ENCODE data around the gene ANKRD13D.

The ANKRD13D gene

DNA sequence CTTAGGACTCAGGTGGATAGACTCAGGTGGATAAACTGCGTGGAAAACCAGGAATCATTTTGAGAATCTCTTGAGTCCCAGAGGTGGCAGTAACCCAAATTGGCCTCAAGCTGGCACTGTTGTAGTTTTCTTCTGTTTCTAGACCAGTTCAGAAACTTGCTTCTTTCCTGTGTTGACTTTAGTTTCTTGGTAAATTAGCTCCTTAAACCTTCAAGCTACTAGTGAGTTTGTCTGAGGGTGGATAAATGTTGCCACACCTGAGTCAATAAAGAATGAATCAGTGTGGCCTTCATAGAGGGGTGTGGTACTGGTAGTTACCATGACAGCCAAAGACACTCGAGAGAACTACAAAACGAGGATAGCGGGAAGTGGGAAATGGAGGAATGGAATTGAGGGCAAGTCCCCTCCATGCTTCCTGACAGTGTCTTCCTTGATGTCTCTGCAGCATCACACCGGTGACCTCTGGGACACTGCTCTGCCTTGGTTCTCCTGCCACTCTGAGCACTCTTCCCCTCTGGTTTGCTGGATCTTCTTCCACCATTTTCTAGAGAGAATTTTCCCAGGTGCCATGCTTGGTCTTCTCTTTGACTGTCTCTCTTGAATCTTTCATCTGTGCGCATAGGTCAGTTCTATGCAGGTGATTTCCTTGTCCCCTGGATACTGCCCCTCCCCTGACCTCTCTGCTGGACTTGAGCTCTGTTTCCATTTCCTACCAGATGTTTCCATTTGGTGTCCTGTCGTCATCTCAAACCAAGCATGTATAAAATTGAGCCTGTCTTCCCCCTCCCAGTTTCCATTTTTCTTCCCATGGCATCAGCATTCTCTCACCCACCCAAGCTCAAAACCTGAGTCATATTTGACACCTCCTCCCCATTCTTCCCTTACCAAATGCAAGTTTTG lies 57.1 kb downstream of the ANKRD13D start:
- no CpG with 5 or more reads among the region's 7 CpGs for WGBS (ENCODE audit: extremely low coverage, insufficient coverage, insufficient read length)

DNA sequence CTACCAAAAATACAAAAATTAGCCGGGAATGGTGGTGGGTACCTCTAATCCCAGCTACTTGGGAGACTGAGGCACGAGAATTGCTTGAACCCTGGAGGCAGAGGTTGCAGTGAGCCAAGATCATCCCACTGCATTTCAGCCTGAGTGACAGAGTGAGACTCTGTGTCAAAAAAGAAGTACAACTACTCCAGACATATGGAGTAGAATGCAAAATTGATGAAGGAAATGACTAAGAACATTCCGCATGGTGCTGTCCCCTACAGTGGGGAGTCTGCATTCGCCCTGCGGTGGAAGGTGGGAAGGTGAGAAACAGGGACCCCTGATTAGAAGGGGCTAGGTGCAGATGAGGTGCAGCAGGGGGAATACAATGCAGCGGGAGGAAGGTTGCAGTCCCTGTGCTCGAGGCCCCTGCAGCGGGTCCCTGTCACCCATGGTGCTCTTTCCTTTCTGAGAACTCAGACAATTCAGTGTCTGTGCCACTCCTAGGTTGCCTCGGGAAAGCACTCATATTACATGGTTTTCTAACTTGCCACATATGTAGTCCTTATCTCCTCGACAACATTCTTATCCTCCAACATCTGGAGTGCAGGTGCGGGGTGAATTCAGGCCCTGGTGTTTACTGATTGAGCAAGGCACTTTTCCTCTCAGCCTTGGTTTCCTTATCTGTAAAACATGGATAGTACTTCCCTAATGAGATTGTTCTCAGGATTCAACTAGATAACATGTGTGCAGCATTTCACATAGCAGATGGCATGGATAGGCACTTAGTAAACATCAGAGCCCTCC lies 59.1 kb downstream of the ANKRD13D start:
- Histone ChIP-seq H3K18ac (ENCODE audit: low read length) (no peak overlapping the region), H4K91ac (ENCODE audit: low read depth, low read length) (no peak overlapping the region), H2BK120ac (ENCODE audit: insufficient read depth, low read length, poor library complexity) (no peak overlapping the region), H3K23ac (ENCODE audit: low read length) (no peak overlapping the region), H3K4me2 (ENCODE audit: low read length) (no peak overlapping the region), H3K27me3 (ENCODE audit: insufficient read depth, low read length) (no peaks in the 10 kb centered on the region), H4K12ac (ENCODE audit: low read depth, low read length) (no peak overlapping the region), H3K27ac (ENCODE audit: low read depth, low read length) (no peak overlapping the region), H4K8ac (ENCODE audit: low read depth, low read length) (no peak overlapping the region), H3K4ac (ENCODE audit: low read depth, low read length) (no peak overlapping the region), H3K9me3 (ENCODE audit: insufficient read depth, low read depth, low read length) (no peaks in the 10 kb centered on the region), H3K14ac (ENCODE audit: low read length) (no peak overlapping the region), H2BK12ac (ENCODE audit: low read length) (no peak overlapping the region), H3K4me3 (ENCODE audit: low read depth, low read length) (no peak overlapping the region), H3K4me1 (ENCODE audit: control insufficient read depth in 1 of 2, insufficient read depth in 2 of 2, low read length in 2 of 2) (peaks cover 6 to 7% of the 10 kb centered on the region in 2 experiments), H3K36me3 (ENCODE audit: control insufficient read depth in 1 of 2, insufficient read depth in 2 of 2, low read length in 2 of 2) (no peaks in the 10 kb centered on the region), H3K79me1 (ENCODE audit: low read length) (peaks cover 6% of the 10 kb centered on the region), H3K79me2 (ENCODE audit: control insufficient read depth, insufficient read depth, low read length, poor library complexity) (peaks cover 4% of the 10 kb centered on the region), H2AFZ (ENCODE audit: insufficient read depth, low read length, poor library complexity) (no peak overlapping the region), H2AK5ac (ENCODE audit: low read length) (no peak overlapping the region), H2BK5ac (ENCODE audit: low read depth, low read length, poor library complexity) (no peak overlapping the region), H3K9ac (ENCODE audit: low read length) (no peak overlapping the region)
- peak; percentile 71 to 91 for DNase-seq
- WGBS (ENCODE audit: extremely low coverage, insufficient coverage, insufficient read length), result no CpG with 5 or more reads among the region's 11 CpGs

More for the DNA sequence above, 57.1 kb downstream of the ANKRD13D start:
- DNase-seq, result peak in 1 of 2 donors; percentile 38
- H2BK120ac ChIP-seq (ENCODE audit: insufficient read depth, low read length, poor library complexity), result no peak overlapping the region
- no peak overlapping the region for H3K4me3 ChIP-seq (ENCODE audit: low read depth, low read length)
- H3K4me2 ChIP-seq (ENCODE audit: low read length), result no peak overlapping the region
- H3K27me3 ChIP-seq (ENCODE audit: insufficient read depth, low read length), result no peaks in the 10 kb centered on the region
- no peak overlapping the region for H3K23ac ChIP-seq (ENCODE audit: low read length)
- no peak overlapping the region for H2BK5ac ChIP-seq (ENCODE audit: low read depth, low read length, poor library complexity)
- no peak overlapping the region for H3K18ac ChIP-seq (ENCODE audit: low read length)
- H2AFZ ChIP-seq (ENCODE audit: insufficient read depth, low read length, poor library complexity), result no peak overlapping the region
- no peak overlapping the region for H3K14ac ChIP-seq (ENCODE audit: low read length)
- no peak overlapping the region for H4K12ac ChIP-seq (ENCODE audit: low read depth, low read length)
- H3K4ac ChIP-seq (ENCODE audit: low read depth, low read length), result no peak overlapping the region
- H2BK12ac ChIP-seq (ENCODE audit: low read length), result no peak overlapping the region
- no peaks in the 10 kb centered on the region for H3K36me3 ChIP-seq (ENCODE audit: control insufficient read depth in 1 of 2, insufficient read depth in 2 of 2, low read length in 2 of 2)
- no peak overlapping the region for H4K8ac ChIP-seq (ENCODE audit: low read depth, low read length)
- H3K9ac ChIP-seq (ENCODE audit: low read length), result no peak overlapping the region
- no peaks in the 10 kb centered on the region for H3K4me1 ChIP-seq (ENCODE audit: control insufficient read depth in 1 of 2, insufficient read depth in 2 of 2, low read length in 2 of 2)
- no peak overlapping the region for H2AK5ac ChIP-seq (ENCODE audit: low read length)
- H3K27ac ChIP-seq (ENCODE audit: low read depth, low read length), result no peak overlapping the region
- H3K9me3 ChIP-seq (ENCODE audit: insufficient read depth, low read depth, low read length), result no peaks in the 10 kb centered on the region
- no peaks in the 10 kb centered on the region for H3K79me2 ChIP-seq (ENCODE audit: control insufficient read depth, insufficient read depth, low read length, poor library complexity)
- no peak overlapping the region for H4K91ac ChIP-seq (ENCODE audit: low read depth, low read length)
- no peaks in the 10 kb centered on the region for H3K79me1 ChIP-seq (ENCODE audit: low read length)

DNA sequence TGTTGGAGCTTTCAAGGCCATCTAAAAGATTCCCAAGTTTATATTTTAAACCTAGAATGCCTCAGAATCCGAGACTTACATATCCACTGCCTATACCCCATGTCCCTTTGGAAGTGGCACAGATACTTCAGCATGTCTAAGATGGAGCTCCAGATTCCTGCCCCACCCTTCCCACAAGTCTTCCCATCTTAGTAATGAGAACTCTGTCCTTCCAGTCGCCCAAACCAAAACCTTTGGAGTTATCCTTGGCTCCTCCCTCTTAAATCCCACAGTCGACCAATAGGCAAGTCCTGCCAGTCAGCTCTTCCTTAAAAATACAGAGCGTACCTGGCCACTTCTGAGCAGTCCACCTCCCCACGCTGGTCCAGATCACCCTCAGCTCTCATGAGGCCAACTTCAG lies 59.9 kb downstream of the ANKRD13D start:
- no peak overlapping the region for H3K4me3 ChIP-seq (ENCODE audit: low read depth, low read length)
- H3K4ac ChIP-seq (ENCODE audit: low read depth, low read length), result no peak overlapping the region
- H3K14ac ChIP-seq (ENCODE audit: low read length), result no peak overlapping the region
- DNase-seq, result no peak
- no peak overlapping the region for H3K18ac ChIP-seq (ENCODE audit: low read length)
- H2BK5ac ChIP-seq (ENCODE audit: low read depth, low read length, poor library complexity), result no peak overlapping the region
- H3K27ac ChIP-seq (ENCODE audit: low read depth, low read length), result no peak overlapping the region
- no peak overlapping the region for H4K12ac ChIP-seq (ENCODE audit: low read depth, low read length)
- no peaks in the 10 kb centered on the region for H3K9me3 ChIP-seq (ENCODE audit: insufficient read depth, low read depth, low read length)
- H3K23ac ChIP-seq (ENCODE audit: low read length), result no peak overlapping the region
- H3K27me3 ChIP-seq (ENCODE audit: insufficient read depth, low read length), result no peaks in the 10 kb centered on the region
- WGBS (ENCODE audit: extremely low coverage, insufficient coverage, insufficient read length), result no CpG with 5 or more reads among the region's 5 CpGs
- H3K79me1 ChIP-seq (ENCODE audit: low read length), result peaks cover 13% of the 10 kb centered on the region
- no peak overlapping the region for H3K4me2 ChIP-seq (ENCODE audit: low read length)
- no peaks in the 10 kb centered on the region for H3K36me3 ChIP-seq (ENCODE audit: control insufficient read depth in 1 of 2, insufficient read depth in 2 of 2, low read length in 2 of 2)
- H2BK12ac ChIP-seq (ENCODE audit: low read length), result no peak overlapping the region
- H3K79me2 ChIP-seq (ENCODE audit: control insufficient read depth, insufficient read depth, low read length, poor library complexity), result peaks cover 7% of the 10 kb centered on the region
- H2AFZ ChIP-seq (ENCODE audit: insufficient read depth, low read length, poor library complexity), result no peak overlapping the region
- H4K8ac ChIP-seq (ENCODE audit: low read depth, low read length), result no peak overlapping the region
- no peak overlapping the region for H2BK120ac ChIP-seq (ENCODE audit: insufficient read depth, low read length, poor library complexity)
- no peak overlapping the region for H4K91ac ChIP-seq (ENCODE audit: low read depth, low read length)
- H2AK5ac ChIP-seq (ENCODE audit: low read length), result no peak overlapping the region
- H3K9ac ChIP-seq (ENCODE audit: low read length), result no peak overlapping the region
- peaks cover 8 to 10% of the 10 kb centered on the region in 2 experiments for H3K4me1 ChIP-seq (ENCODE audit: control insufficient read depth in 1 of 2, insufficient read depth in 2 of 2, low read length in 2 of 2)

DNA sequence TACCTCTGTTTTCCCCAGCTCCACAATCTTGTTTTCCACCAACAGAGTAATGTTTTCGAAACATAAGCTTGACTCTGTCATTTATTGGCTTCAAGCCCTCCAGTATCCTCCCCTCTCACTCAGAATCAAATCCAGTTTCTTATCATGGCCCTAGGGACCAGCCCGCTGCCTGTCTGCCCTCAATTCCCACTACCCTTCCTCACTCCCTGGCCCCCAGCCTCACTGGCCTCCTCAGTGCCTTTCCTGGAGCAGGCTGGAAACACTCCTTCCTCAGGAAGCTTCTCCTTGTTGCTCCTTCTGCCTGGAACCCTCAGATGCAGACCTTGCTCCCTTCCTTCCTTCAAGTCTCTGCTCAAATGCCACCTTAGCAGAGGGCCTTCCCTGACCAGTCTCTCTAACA lies 60.4 kb downstream of the ANKRD13D start:
- Histone ChIP-seq H3K27me3 (ENCODE audit: insufficient read depth, low read length) (no peaks in the 10 kb centered on the region), H3K9me3 (ENCODE audit: insufficient read depth, low read depth, low read length) (no peaks in the 10 kb centered on the region), H3K14ac (ENCODE audit: low read length) (no peak overlapping the region), H4K12ac (ENCODE audit: low read depth, low read length) (no peak overlapping the region), H2AFZ (ENCODE audit: insufficient read depth, low read length, poor library complexity) (no peak overlapping the region), H3K9ac (ENCODE audit: low read length) (no peak overlapping the region), H2AK5ac (ENCODE audit: low read length) (no peak overlapping the region), H4K91ac (ENCODE audit: low read depth, low read length) (no peak overlapping the region), H4K8ac (ENCODE audit: low read depth, low read length) (no peak overlapping the region), H3K4me3 (ENCODE audit: low read depth, low read length) (no peak overlapping the region), H3K18ac (ENCODE audit: low read length) (no peak overlapping the region), H3K4me1 (ENCODE audit: control insufficient read depth in 1 of 2, insufficient read depth in 2 of 2, low read length in 2 of 2) (peaks cover 11 to 13% of the 10 kb centered on the region in 2 experiments), H2BK120ac (ENCODE audit: insufficient read depth, low read length, poor library complexity) (no peak overlapping the region), H3K23ac (ENCODE audit: low read length) (no peak overlapping the region), H3K36me3 (ENCODE audit: control insufficient read depth in 1 of 2, insufficient read depth in 2 of 2, low read length in 2 of 2) (no peaks in the 10 kb centered on the region), H3K27ac (ENCODE audit: low read depth, low read length) (no peak overlapping the region), H2BK5ac (ENCODE audit: low read depth, low read length, poor library complexity) (no peak overlapping the region), H2BK12ac (ENCODE audit: low read length) (no peak overlapping the region), H3K4ac (ENCODE audit: low read depth, low read length) (no peak overlapping the region), H3K4me2 (ENCODE audit: low read length) (no peak overlapping the region), H3K79me2 (ENCODE audit: control insufficient read depth, insufficient read depth, low read length, poor library complexity) (peaks cover 7% of the 10 kb centered on the region), H3K79me1 (ENCODE audit: low read length) (peaks cover 13% of the 10 kb centered on the region)
- WGBS (ENCODE audit: extremely low coverage, insufficient coverage, insufficient read length), result no CpG with 5 or more reads among the region's 2 CpGs
- DNase-seq, result no peak
